B cell (primary cell): ENCODE results near the gene OR6N1.

Experiments used
- EZH2 ChIP-seq: IDR thresholded peaks from 2 replicates; pipeline ENCODE4 v1.6.1; 2012; ENCODE audit warnings: borderline replicate concordance, low read depth, mild to moderate bottlenecking, moderate library complexity, low read length; ENCODE audit not compliant: insufficient read depth, poor library complexity, severe bottlenecking
- TF ChIP-seq, protein P1 (sequence below): fragments of 200-600 bp; IDR thresholded peaks from one replicate; pipeline ENCODE4 v1.8.0; 2022; ENCODE audit warnings: antibody characterized with exemption, mild to moderate bottlenecking

DNA sequence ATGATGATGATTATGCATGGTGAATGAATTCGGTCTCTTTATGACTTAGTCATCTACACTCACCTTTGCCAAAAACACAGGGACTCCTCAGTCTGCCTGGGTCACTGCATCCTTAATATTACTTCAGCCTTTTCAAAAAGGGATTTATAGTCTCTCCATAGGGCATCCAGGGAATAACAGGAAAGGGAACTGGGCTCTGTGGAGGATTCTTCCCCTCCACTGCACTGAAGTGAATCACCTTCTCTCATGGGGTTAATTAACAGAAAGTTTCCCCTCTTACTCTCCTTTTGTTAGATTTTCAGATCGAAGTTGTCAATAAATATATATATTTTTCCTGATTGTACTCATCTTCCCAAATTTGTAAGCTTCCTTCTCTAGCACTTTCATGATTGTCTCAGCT, 51.4 kb downstream of the OR6N1 start, which contains the start of gene OR6K3:
- TF ChIP-seq, protein P1, sequence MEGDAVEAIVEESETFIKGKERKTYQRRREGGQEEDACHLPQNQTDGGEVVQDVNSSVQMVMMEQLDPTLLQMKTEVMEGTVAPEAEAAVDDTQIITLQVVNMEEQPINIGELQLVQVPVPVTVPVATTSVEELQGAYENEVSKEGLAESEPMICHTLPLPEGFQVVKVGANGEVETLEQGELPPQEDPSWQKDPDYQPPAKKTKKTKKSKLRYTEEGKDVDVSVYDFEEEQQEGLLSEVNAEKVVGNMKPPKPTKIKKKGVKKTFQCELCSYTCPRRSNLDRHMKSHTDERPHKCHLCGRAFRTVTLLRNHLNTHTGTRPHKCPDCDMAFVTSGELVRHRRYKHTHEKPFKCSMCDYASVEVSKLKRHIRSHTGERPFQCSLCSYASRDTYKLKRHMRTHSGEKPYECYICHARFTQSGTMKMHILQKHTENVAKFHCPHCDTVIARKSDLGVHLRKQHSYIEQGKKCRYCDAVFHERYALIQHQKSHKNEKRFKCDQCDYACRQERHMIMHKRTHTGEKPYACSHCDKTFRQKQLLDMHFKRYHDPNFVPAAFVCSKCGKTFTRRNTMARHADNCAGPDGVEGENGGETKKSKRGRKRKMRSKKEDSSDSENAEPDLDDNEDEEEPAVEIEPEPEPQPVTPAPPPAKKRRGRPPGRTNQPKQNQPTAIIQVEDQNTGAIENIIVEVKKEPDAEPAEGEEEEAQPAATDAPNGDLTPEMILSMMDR = no peak
- TF ChIP-seq EZH2 = no peak
